ENCODE data around the gene SLC38A6.
A peak's percentile ranks its signal among the peaks of the same experiment; 100 is the strongest.
"Not testable (repeated sequence)": the region's sequence is repeated elsewhere in the genome, so short reads cannot be mapped to it uniquely, and the experiment has no call there.

SLC38A6 gene

GRCh38 chr14:61051621-61052020, 70.6 kb downstream of the SLC38A6 start:
- no peak for DNase-seq (ENCODE audit: low spot score)

GRCh38 chr14:61063461-61063860, 82.4 kb downstream of the SLC38A6 start:
- no peak for DNase-seq (ENCODE audit: low spot score)

- DNase-seq (ENCODE audit: low spot score) = no peak
These were observed 83.2 kb downstream of the SLC38A6 start for GRCh38 chr14:61064210-61064609.

GRCh38 chr14:61064856-61065255, 83.8 kb downstream of the SLC38A6 start:
- no peak for DNase-seq (ENCODE audit: low spot score)

- DNase-seq (ENCODE audit: low spot score) = no peak
These were observed 84.6 kb downstream of the SLC38A6 start for GRCh38 chr14:61065656-61066055.

GRCh38 chr14:61072442-61072841, 91.4 kb downstream of the SLC38A6 start:
- not testable (repeated sequence) for DNase-seq (ENCODE audit: low spot score)

GRCh38 chr14:61074852-61075251, 93.8 kb downstream of the SLC38A6 start:
- DNase-seq (ENCODE audit: low spot score) = no peak

GRCh38 chr14:61076556-61076955, 95.5 kb downstream of the SLC38A6 start:
- DNase-seq (ENCODE audit: low spot score) = peak; percentile 63

- no peak for DNase-seq (ENCODE audit: low spot score)
These were observed 96.4 kb downstream of the SLC38A6 start for GRCh38 chr14:61077437-61077836.

GRCh38 chr14:61077951-61078720, 97.1 kb downstream of the SLC38A6 start:
- no peak for DNase-seq (ENCODE audit: low spot score)

GRCh38 chr14:61080591-61081010, 99.6 kb downstream of the SLC38A6 start:
- peak; percentile 82 for DNase-seq (ENCODE audit: low spot score)

GRCh38 chr14:61088081-61088480, 107.0 kb downstream of the SLC38A6 start:
- DNase-seq (ENCODE audit: low spot score) = no peak

GRCh38 chr14:61089126-61089750, 108.2 kb downstream of the SLC38A6 start:
- DNase-seq (ENCODE audit: low spot score) = no peak

GRCh38 chr14:61090432-61091216, 109.6 kb downstream of the SLC38A6 start:
- no peak for DNase-seq (ENCODE audit: low spot score)

- no peak for DNase-seq (ENCODE audit: low spot score)
These were observed 110.7 kb downstream of the SLC38A6 start for GRCh38 chr14:61091657-61092273.

- not testable (repeated sequence) for DNase-seq (ENCODE audit: low spot score)
These were observed 117.1 kb downstream of the SLC38A6 start for GRCh38 chr14:61098096-61098495.

- DNase-seq (ENCODE audit: low spot score) = no peak
These were observed 117.7 kb downstream of the SLC38A6 start for GRCh38 chr14:61098721-61099120.

- no peak for DNase-seq (ENCODE audit: low spot score)
These were observed 118.3 kb downstream of the SLC38A6 start for GRCh38 chr14:61099216-61099835.

- DNase-seq (ENCODE audit: low spot score) = peak; percentile 65
These were observed 120.9 kb downstream of the SLC38A6 start for GRCh38 chr14:61101803-61102548.

Measured in GM03348 (cell line).